Measurements from ENCODE around the gene GADD45G.

Gene GADD45G

GRCh38 chr9:89576404-89576839 is 28.4 kb upstream of the GADD45G start:
- no peak for DNase-seq (ENCODE audit: extremely low read depth, insufficient read length)
- Histone ChIP-seq H3K36me3 (ENCODE audit: control insufficient read depth, insufficient read depth, low read length) (no peaks in the 10 kb centered on the region), H3K4me3 (replicated peaks; ENCODE audit: low read depth, low read length) (no peak overlapping the region), H3K27me3 (replicated peaks; ENCODE audit: control insufficient read depth, insufficient read depth, low read length) (no peaks in the 10 kb centered on the region; the same call in 1 of the 2 replicates)
- peak; percentile 37 for TF ChIP-seq CTCF (IDR thresholded peaks at IDR 0.05; ENCODE audit: insufficient read depth, low read length, poor library complexity, severe bottlenecking)

GRCh38 chr9:89577363-89577762 is 27.4 kb upstream of the GADD45G start:
- no peak overlapping the region for H3K4me3 ChIP-seq (replicated peaks; ENCODE audit: low read depth, low read length)
- DNase-seq (ENCODE audit: extremely low read depth, insufficient read length) = no peak
- no peaks in the 10 kb centered on the region; the same call in 1 of the 2 replicates for H3K27me3 ChIP-seq (replicated peaks; ENCODE audit: control insufficient read depth, insufficient read depth, low read length)
- no peak for TF ChIP-seq CTCF (IDR thresholded peaks at IDR 0.05; ENCODE audit: insufficient read depth, low read length, poor library complexity, severe bottlenecking)
- H3K36me3 ChIP-seq (ENCODE audit: control insufficient read depth, insufficient read depth, low read length) = no peaks in the 10 kb centered on the region

- no peak overlapping the region for H3K4me3 ChIP-seq (replicated peaks; ENCODE audit: low read depth, low read length)
- TF ChIP-seq CTCF (IDR thresholded peaks at IDR 0.05; ENCODE audit: insufficient read depth, low read length, poor library complexity, severe bottlenecking) = no peak
- H3K36me3 ChIP-seq (ENCODE audit: control insufficient read depth, insufficient read depth, low read length) = no peaks in the 10 kb centered on the region
- H3K27me3 ChIP-seq (replicated peaks; ENCODE audit: control insufficient read depth, insufficient read depth, low read length) = no peaks in the 10 kb centered on the region; the same call in 1 of the 2 replicates
- no peak for DNase-seq (ENCODE audit: extremely low read depth, insufficient read length)
Observed at GRCh38 chr9:89579741-89580385, 24.9 kb upstream of the GADD45G start.

GRCh38 chr9:89586311-89586710 is 18.5 kb upstream of the GADD45G start:
- TF ChIP-seq CTCF (IDR thresholded peaks at IDR 0.05; ENCODE audit: insufficient read depth, low read length, poor library complexity, severe bottlenecking) = no peak
- Histone ChIP-seq H3K27me3 (replicated peaks; ENCODE audit: control insufficient read depth, insufficient read depth, low read length) (no peaks in the 10 kb centered on the region; the same call in 1 of the 2 replicates), H3K36me3 (ENCODE audit: control insufficient read depth, insufficient read depth, low read length) (no peaks in the 10 kb centered on the region), H3K4me3 (replicated peaks; ENCODE audit: low read depth, low read length) (no peak overlapping the region)
- DNase-seq (ENCODE audit: extremely low read depth, insufficient read length) = no peak

GRCh38 chr9:89588271-89588879 is 16.4 kb upstream of the GADD45G start:
- no peak for DNase-seq (ENCODE audit: extremely low read depth, insufficient read length)
- Histone ChIP-seq H3K4me3 (replicated peaks; ENCODE audit: low read depth, low read length) (no peak overlapping the region), H3K36me3 (ENCODE audit: control insufficient read depth, insufficient read depth, low read length) (no peaks in the 10 kb centered on the region), H3K27me3 (replicated peaks; ENCODE audit: control insufficient read depth, insufficient read depth, low read length) (no peaks in the 10 kb centered on the region; the same call in none of the 2 replicates)
- TF ChIP-seq CTCF (IDR thresholded peaks at IDR 0.05; ENCODE audit: insufficient read depth, low read length, poor library complexity, severe bottlenecking) = no peak
